RWPE2 (cell line): ENCODE data around the gene ZER1.

ENCODE experiments used
- ATAC-seq: fragments of 200-7000 bp; cut with Tn5 transposase; 3 replicates; pipeline ENCODE4 v1.9.1; 2021; ENCODE audit warnings: low read depth
- DNase-seq: peaks from one replicate; pipeline ENCODE4 v3.0.0-alpha.2; 2020; ENCODE audit warnings: low spot score
- H3K27ac ChIP-seq: fragments of 450-650 bp; 2 replicates; pipeline ENCODE4 v1.5.1; 2017; ENCODE audit warnings: mild to moderate bottlenecking; ENCODE audit not compliant: poor library complexity, severe bottlenecking
- H3K27me3 ChIP-seq: fragments of 250-450 bp; sonication (Bioruptor Pico); 2 replicates; pipeline ENCODE4 v1.5.1; 2021; ENCODE audit warnings: mild to moderate bottlenecking, moderate library complexity; ENCODE audit not compliant: insufficient read depth, poor library complexity, severe bottlenecking
- H3K36me3 ChIP-seq: fragments of 250-450 bp; sonication (Bioruptor Pico); 2 replicates; pipeline ENCODE4 v1.5.1; 2020; ENCODE audit warnings: low read depth, mild to moderate bottlenecking, moderate library complexity
- H3K4me1 ChIP-seq: fragments of 250-450 bp; sonication (Bioruptor Pico); 2 replicates; pipeline ENCODE4 v1.5.1; 2021; ENCODE audit warnings: mild to moderate bottlenecking, moderate library complexity; ENCODE audit not compliant: insufficient read depth, poor library complexity, severe bottlenecking
- H3K4me3 ChIP-seq: fragments of 250-450 bp; sonication (Bioruptor Pico); 2 replicates; pipeline ENCODE4 v1.5.1; 2021; ENCODE audit warnings: mild to moderate bottlenecking, moderate library complexity; ENCODE audit not compliant: severe bottlenecking
- H3K9me3 ChIP-seq: fragments of 250-450 bp; sonication (Bioruptor Pico); 2 replicates; pipeline ENCODE4 v1.5.1; 2021; ENCODE audit warnings: mild to moderate bottlenecking, moderate library complexity; ENCODE audit not compliant: severe bottlenecking
- TF ChIP-seq, protein P1 (sequence below): fragments of 450-650 bp; IDR thresholded peaks from one replicate; pipeline ENCODE4 v1.5.1; 2017; ENCODE audit warnings: mild to moderate bottlenecking, moderate library complexity; ENCODE audit not compliant: poor library complexity, severe bottlenecking

ZER1 gene

DNA sequence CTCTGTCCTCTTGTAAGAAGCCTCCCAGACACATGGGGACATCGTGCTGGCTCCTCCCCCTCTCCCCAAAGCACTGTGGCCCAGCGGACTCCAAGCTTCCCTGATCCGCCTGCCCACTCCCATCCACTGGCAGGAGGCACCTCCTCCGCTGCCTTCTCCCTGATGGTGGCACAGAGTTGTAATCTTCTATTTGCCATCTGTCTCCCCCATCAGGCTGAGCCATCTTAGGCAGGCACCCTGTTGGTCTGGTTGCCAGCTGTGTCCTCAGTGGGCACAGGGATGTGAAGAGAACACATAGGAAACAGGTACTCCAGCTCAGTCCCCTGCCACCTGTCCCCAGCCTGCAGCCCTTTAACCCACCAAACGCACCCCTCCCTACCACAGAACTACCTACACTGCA, 42.4 kb downstream of the ZER1 start:
- Histone ChIP-seq H3K36me3 (no peaks in the 10 kb centered on the region; the same call in 1 of the 2 replicates), H3K27me3 (no peaks in the 10 kb centered on the region), H3K27ac (no peak overlapping the region), H3K9me3 (no peaks in the 10 kb centered on the region), H3K4me1 (no peaks in the 10 kb centered on the region), H3K4me3 (no peak overlapping the region)
- DNase-seq, result no peak
- TF ChIP-seq, protein P1, sequence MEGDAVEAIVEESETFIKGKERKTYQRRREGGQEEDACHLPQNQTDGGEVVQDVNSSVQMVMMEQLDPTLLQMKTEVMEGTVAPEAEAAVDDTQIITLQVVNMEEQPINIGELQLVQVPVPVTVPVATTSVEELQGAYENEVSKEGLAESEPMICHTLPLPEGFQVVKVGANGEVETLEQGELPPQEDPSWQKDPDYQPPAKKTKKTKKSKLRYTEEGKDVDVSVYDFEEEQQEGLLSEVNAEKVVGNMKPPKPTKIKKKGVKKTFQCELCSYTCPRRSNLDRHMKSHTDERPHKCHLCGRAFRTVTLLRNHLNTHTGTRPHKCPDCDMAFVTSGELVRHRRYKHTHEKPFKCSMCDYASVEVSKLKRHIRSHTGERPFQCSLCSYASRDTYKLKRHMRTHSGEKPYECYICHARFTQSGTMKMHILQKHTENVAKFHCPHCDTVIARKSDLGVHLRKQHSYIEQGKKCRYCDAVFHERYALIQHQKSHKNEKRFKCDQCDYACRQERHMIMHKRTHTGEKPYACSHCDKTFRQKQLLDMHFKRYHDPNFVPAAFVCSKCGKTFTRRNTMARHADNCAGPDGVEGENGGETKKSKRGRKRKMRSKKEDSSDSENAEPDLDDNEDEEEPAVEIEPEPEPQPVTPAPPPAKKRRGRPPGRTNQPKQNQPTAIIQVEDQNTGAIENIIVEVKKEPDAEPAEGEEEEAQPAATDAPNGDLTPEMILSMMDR, result no peak
- ATAC-seq, result no peak

GRCh38 chr9:128728298-128728697, 43.4 kb downstream of the ZER1 start:
- TF ChIP-seq, protein P1, result no peak
- Histone ChIP-seq H3K27me3 (no peaks in the 10 kb centered on the region), H3K36me3 (no peaks in the 10 kb centered on the region; the same call in 1 of the 2 replicates), H3K9me3 (no peaks in the 10 kb centered on the region), H3K27ac (no peak overlapping the region), H3K4me3 (no peak overlapping the region), H3K4me1 (no peaks in the 10 kb centered on the region)
- ATAC-seq (no peak), DNase-seq (no peak)

DNA sequence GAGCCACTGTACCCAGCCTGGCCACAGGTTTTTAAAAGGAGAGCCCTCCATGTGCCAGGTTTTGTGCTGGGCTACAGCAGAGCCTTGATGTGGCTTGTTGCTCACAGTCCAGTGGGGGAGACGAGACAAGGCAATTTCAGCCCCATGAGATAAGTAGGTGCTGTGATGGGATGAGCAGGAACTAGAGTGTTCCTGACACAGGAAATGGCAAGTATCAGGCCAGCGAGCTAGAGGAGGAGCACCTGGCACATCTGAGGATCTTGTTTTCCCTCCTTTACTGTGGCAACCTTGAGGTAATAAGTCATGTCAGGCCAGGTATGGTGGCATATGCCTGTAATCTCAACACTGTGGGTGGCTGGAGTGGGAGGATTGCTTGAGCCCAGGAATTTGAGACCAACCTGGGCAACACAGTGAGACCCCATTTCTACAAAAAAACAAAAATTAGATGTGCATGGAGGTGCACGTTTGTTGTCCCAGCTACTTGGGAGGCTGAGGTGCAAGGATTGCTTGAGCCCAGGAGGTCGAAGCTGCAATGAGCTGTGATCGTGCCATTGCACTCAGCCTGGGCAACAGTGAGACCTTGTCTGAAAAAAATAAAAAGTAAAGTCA, 44.0 kb downstream of the ZER1 start:
- TF ChIP-seq, protein P1, result no peak
- no peaks in the 10 kb centered on the region for H3K27me3 ChIP-seq
- H3K36me3 ChIP-seq, result no peaks in the 10 kb centered on the region; the same call in 1 of the 2 replicates
- H3K4me3 ChIP-seq, result no peak overlapping the region
- no peak overlapping the region for H3K27ac ChIP-seq
- H3K4me1 ChIP-seq, result no peaks in the 10 kb centered on the region
- ATAC-seq (no peak), DNase-seq (no peak)
- H3K9me3 ChIP-seq, result no peaks in the 10 kb centered on the region

DNA sequence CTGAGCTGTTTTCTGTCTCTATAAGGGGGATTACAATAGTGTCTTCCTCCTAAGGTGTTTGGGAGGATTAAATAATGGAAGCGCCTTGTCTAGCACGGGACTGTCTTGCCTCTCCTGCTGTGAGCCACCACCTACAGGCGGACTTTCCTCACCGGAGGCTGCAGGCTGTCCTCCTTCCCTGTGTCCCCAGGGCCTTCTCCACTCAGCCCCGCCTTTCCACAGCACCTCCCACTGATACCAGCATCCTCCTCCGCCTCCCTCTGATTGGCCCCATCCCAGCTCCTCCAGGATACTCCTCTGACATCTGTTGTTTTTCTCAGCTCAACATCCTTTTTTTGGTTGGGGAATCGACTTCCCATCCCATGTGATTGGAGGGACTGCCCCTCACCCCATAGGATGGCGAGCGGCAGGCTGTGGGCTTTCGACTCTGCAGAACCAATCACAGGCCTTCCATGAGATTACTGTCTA, 46.9 kb downstream of the ZER1 start:
- TF ChIP-seq, protein P1, result no peak
- ATAC-seq (peak; percentile 30), DNase-seq (no peak)
- Histone ChIP-seq H3K4me3 (peak overlapping the region; percentile 56), H3K36me3 (no peaks in the 10 kb centered on the region), H3K27ac (peak overlapping the region; percentile 51), H3K27me3 (no peaks in the 10 kb centered on the region), H3K9me3 (no peaks in the 10 kb centered on the region), H3K4me1 (no peaks in the 10 kb centered on the region)
